H1 (cell line): ENCODE results near the gene PRSS3.
"Not testable (repeated sequence)": the region's sequence is repeated elsewhere in the genome, so short reads cannot be mapped to it uniquely, and the experiment has no call there.

Experiments used
- CHD2 ChIP-seq: IDR thresholded peaks from 2 replicates; pipeline ENCODE4 v1.6.1; 2012; ENCODE audit warnings: low read length, improper control_type of control experiment
- JUN ChIP-seq: IDR thresholded peaks from 2 replicates; pipeline ENCODE4 v1.6.1; 2011; ENCODE audit warnings: low read depth, mild to moderate bottlenecking, improper control_type of control experiment, low read length
- POLR2A ChIP-seq, 2 experiments: IDR thresholded peaks; 1 replicate in 1 of 2; 2 replicates in 1 of 2; pipeline ENCODE4 v1.6.1; 2011; ENCODE audit warnings: low read depth in 2 of 2, low read length in 2 of 2, mild to moderate bottlenecking in 2 of 2; ENCODE audit errors: control extremely low read depth in 1 of 2
- POLR2AphosphoS5 ChIP-seq: IDR thresholded peaks from 2 replicates; pipeline ENCODE4 v1.6.1; 2011; ENCODE audit warnings: low read depth, low read length
- RAD21 ChIP-seq, 2 experiments: IDR thresholded peaks in 1 of 2; conservative IDR thresholded peaks in 1 of 2; 2 replicates each; pipeline ENCODE4 v1.6.1; 2011; ENCODE audit warnings: low read depth in 2 of 2, low read length in 2 of 2, improper control_type of control experiment in 1 of 2, inconsistent platforms in 1 of 2, mild to moderate bottlenecking in 1 of 2, moderate library complexity in 1 of 2
- TAF7 ChIP-seq: optimal IDR thresholded peaks from 2 replicates; pipeline ENCODE3; 2011; ENCODE audit warnings: low read depth, mild to moderate bottlenecking, inconsistent platforms, low read length, moderate library complexity, borderline replicate concordance
- TF ChIP-seq, protein P1 (sequence below), 3 experiments: IDR thresholded peaks; 1 replicate in 2 of 3; 2 replicates in 1 of 3; pipeline versions ENCODE4 v1.5.1 to v1.6.1; 2011; ENCODE audit warnings: low read length in 3 of 3, mild to moderate bottlenecking in 3 of 3, inconsistent platforms in 2 of 3, low read depth in 1 of 3, moderate library complexity in 1 of 3; ENCODE audit not compliant: insufficient read depth in 1 of 3; ENCODE audit errors: control extremely low read depth in 1 of 3
- TF ChIP-seq, protein P2 (sequence below): IDR thresholded peaks from 2 replicates; pipeline ENCODE4 v1.6.1; 2012; ENCODE audit warnings: inconsistent platforms

GRCh38 chr9:33789429-33789828 is 5.9 kb upstream of the PRSS3 start:
- TF ChIP-seq, protein P1, sequence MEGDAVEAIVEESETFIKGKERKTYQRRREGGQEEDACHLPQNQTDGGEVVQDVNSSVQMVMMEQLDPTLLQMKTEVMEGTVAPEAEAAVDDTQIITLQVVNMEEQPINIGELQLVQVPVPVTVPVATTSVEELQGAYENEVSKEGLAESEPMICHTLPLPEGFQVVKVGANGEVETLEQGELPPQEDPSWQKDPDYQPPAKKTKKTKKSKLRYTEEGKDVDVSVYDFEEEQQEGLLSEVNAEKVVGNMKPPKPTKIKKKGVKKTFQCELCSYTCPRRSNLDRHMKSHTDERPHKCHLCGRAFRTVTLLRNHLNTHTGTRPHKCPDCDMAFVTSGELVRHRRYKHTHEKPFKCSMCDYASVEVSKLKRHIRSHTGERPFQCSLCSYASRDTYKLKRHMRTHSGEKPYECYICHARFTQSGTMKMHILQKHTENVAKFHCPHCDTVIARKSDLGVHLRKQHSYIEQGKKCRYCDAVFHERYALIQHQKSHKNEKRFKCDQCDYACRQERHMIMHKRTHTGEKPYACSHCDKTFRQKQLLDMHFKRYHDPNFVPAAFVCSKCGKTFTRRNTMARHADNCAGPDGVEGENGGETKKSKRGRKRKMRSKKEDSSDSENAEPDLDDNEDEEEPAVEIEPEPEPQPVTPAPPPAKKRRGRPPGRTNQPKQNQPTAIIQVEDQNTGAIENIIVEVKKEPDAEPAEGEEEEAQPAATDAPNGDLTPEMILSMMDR (IDR thresholded peaks at IDR 0.05; ENCODE audit: control extremely low read depth in 1 of 3, insufficient read depth in 1 of 3, low read depth in 1 of 3, low read length in 3 of 3): not testable (repeated sequence)
- not testable (repeated sequence) for TF ChIP-seq POLR2A (IDR thresholded peaks at IDR 0.05; ENCODE audit: control extremely low read depth in 1 of 2, low read depth in 2 of 2, low read length in 2 of 2); CHD2; POLR2AphosphoS5; TAF7; JUN; RAD21 (IDR thresholded peaks at IDR 0.05 in 1 of 2, conservative IDR thresholded peaks at IDR 0.05 in 1 of 2; ENCODE audit: low read depth in 2 of 2, low read length in 2 of 2)
- TF ChIP-seq, protein P2, sequence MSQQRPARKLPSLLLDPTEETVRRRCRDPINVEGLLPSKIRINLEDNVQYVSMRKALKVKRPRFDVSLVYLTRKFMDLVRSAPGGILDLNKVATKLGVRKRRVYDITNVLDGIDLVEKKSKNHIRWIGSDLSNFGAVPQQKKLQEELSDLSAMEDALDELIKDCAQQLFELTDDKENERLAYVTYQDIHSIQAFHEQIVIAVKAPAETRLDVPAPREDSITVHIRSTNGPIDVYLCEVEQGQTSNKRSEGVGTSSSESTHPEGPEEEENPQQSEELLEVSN: not testable (repeated sequence)
